OCI-LY1 (cell line): ENCODE measurements around the gene EFS.

Source experiments
- CTCF ChIP-seq: fragments of 200-600 bp; sonication (generic), shearing (Covaris generic); IDR thresholded peaks from 2 replicates; pipeline ENCODE4 v1.5.1; 2017; ENCODE audit warnings: mild to moderate bottlenecking, antibody characterized with exemption, low read length, moderate library complexity, mixed read lengths
- EZH2 ChIP-seq: fragments of 200-600 bp; sonication (generic), shearing (Covaris generic); IDR thresholded peaks from 2 replicates; pipeline ENCODE4 v1.8.0; 2017; ENCODE audit warnings: borderline replicate concordance, mixed run types, mild to moderate bottlenecking, antibody characterized with exemption, low read length, moderate library complexity, mixed read lengths

- no peak for TF ChIP-seq CTCF
- no peak for TF ChIP-seq EZH2
These were observed 43.3 kb upstream of the EFS start for GRCh38 chr14:23408307-23408630.
